HG03521 (cell line): ENCODE data around the gene FNBP1L.
"Not testable (repeated sequence)": the region's sequence is repeated elsewhere in the genome, so short reads cannot be mapped to it uniquely, and the experiment has no call there.

Experiments
- ATAC-seq: cut with Tn5 transposase; IDR thresholded peaks from one replicate; pipeline ENCODE4 v1.9.1; 2021; ENCODE audit warnings: mild to moderate bottlenecking, moderate library complexity; ENCODE audit not compliant: unreplicated experiment

FNBP1L gene

GRCh38 chr1:93528412-93528811, 80.5 kb downstream of the FNBP1L start:
- no peak for ATAC-seq

- ATAC-seq, result no peak
Measured at GRCh38 chr1:93531193-93531592, 83.3 kb downstream of the FNBP1L start.

GRCh38 chr1:93532780-93533378, 85.0 kb downstream of the FNBP1L start:
- ATAC-seq, result no peak

GRCh38 chr1:93533677-93534076, 85.8 kb downstream of the FNBP1L start:
- ATAC-seq, result no peak

GRCh38 chr1:93537396-93537795, 89.5 kb downstream of the FNBP1L start:
- ATAC-seq, result no peak

GRCh38 chr1:93537924-93538323, 90.0 kb downstream of the FNBP1L start:
- ATAC-seq, result no peak

GRCh38 chr1:93541045-93541444, 93.1 kb downstream of the FNBP1L start:
- ATAC-seq, result no peak

GRCh38 chr1:93542398-93542797, 94.5 kb downstream of the FNBP1L start:
- ATAC-seq, result no peak

- no peak for ATAC-seq
Measured at GRCh38 chr1:93546162-93546863, 98.4 kb downstream of the FNBP1L start.

- no peak for ATAC-seq
Measured at GRCh38 chr1:93549131-93549530, 101.2 kb downstream of the FNBP1L start.

- no peak for ATAC-seq
Measured at GRCh38 chr1:93549811-93550210, 101.9 kb downstream of the FNBP1L start.

- ATAC-seq, result no peak
Measured at GRCh38 chr1:93552741-93553455, 105.0 kb downstream of the FNBP1L start.

- not testable (repeated sequence) for ATAC-seq
Measured at GRCh38 chr1:93553886-93554490, 106.1 kb downstream of the FNBP1L start.

GRCh38 chr1:93554883-93555872, 107.3 kb downstream of the FNBP1L start:
- no peak for ATAC-seq

- ATAC-seq, result no peak
Measured at GRCh38 chr1:93556291-93556690, 108.4 kb downstream of the FNBP1L start.

GRCh38 chr1:93559045-93559444, 111.1 kb downstream of the FNBP1L start:
- ATAC-seq, result no peak

GRCh38 chr1:93559695-93560094, 111.8 kb downstream of the FNBP1L start:
- no peak for ATAC-seq

- ATAC-seq, result no peak
Measured at GRCh38 chr1:93565496-93566206, 117.7 kb downstream of the FNBP1L start.

- ATAC-seq, result no peak
Measured at GRCh38 chr1:93566227-93566626, 118.3 kb downstream of the FNBP1L start.
